WTC11 (cell line): ENCODE data around the gene POC1A.

Experiments used
- CTCF ChIP-seq: fragments of 200-600 bp; IDR thresholded peaks from 2 replicates; pipeline ENCODE4 v1.8.0; 2022; ENCODE audit warnings: antibody characterized with exemption
- MLX ChIP-seq: sonication (generic); formaldehyde crosslinking; IDR thresholded peaks from 2 replicates; pipeline ENCODE4 v1.8.1; 2023; ENCODE audit warnings: mild to moderate bottlenecking, missing genetic modification reagents, moderate library complexity
- NFYB ChIP-seq: sonication (generic); formaldehyde crosslinking; conservative IDR thresholded peaks from 2 replicates; pipeline ENCODE4 v1.8.0; 2022; ENCODE audit warnings: low read depth, missing genetic modification reagents
- NR3C1 ChIP-seq: sonication (generic); formaldehyde crosslinking; conservative IDR thresholded peaks from 2 replicates; pipeline ENCODE4 v1.8.1; 2023; ENCODE audit warnings: low read depth, mild to moderate bottlenecking, missing genetic modification reagents
- SP1 ChIP-seq: sonication (generic); formaldehyde crosslinking; conservative IDR thresholded peaks from 2 replicates; pipeline ENCODE4 v1.8.1; 2022; ENCODE audit warnings: missing genetic modification reagents
- TEAD4 ChIP-seq: sonication (generic); formaldehyde crosslinking; IDR thresholded peaks from 2 replicates; pipeline ENCODE4 v1.8.0; 2022; ENCODE audit warnings: mild to moderate bottlenecking, missing genetic modification reagents
- ZBTB21 ChIP-seq: sonication (generic); formaldehyde crosslinking; IDR thresholded peaks from 2 replicates; pipeline ENCODE4 v1.8.1; 2023; ENCODE audit warnings: mild to moderate bottlenecking, missing genetic modification reagents, borderline replicate concordance
- ZMAT4 ChIP-seq: fragments of 250-450 bp; sonication (Bioruptor Pico); IDR thresholded peaks from 2 replicates; pipeline ENCODE4 v1.9.0; 2021; ENCODE audit warnings: mild to moderate bottlenecking
- ZNF512 ChIP-seq: sonication (generic); formaldehyde crosslinking; IDR thresholded peaks from 2 replicates; pipeline ENCODE4 v1.8.1; 2022; ENCODE audit warnings: missing genetic modification reagents, borderline replicate concordance
- TF ChIP-seq, protein P1 (sequence below): sonication (generic); formaldehyde crosslinking; IDR thresholded peaks from 2 replicates; pipeline ENCODE4 v1.8.1; 2022; ENCODE audit warnings: low read depth, missing genetic modification reagents, borderline replicate concordance
- TF ChIP-seq, protein P2 (sequence below): sonication (generic); formaldehyde crosslinking; IDR thresholded peaks from 2 replicates; pipeline ENCODE4 v1.8.1; 2023; ENCODE audit warnings: mild to moderate bottlenecking, missing genetic modification reagents
- TF ChIP-seq, protein P3 (sequence below): sonication (generic); formaldehyde crosslinking; IDR thresholded peaks from 2 replicates; pipeline ENCODE4 v1.8.1; 2023; ENCODE audit warnings: mild to moderate bottlenecking, missing genetic modification reagents

GRCh38 chr3:52198643-52199608 lies 44.7 kb upstream of the POC1A start:
- TF ChIP-seq CTCF (no peak), ZNF512 (no peak), SP1 (CRISPR knock-in tag) (no peak), NR3C1 (no peak), TEAD4 (CRISPR knock-in tag) (no peak), NFYB (CRISPR knock-in tag) (no peak), ZMAT4 (CRISPR knock-in tag) (no peak), ZBTB21 (CRISPR knock-in tag) (no peak), MLX (no peak)
- TF ChIP-seq, protein P1, sequence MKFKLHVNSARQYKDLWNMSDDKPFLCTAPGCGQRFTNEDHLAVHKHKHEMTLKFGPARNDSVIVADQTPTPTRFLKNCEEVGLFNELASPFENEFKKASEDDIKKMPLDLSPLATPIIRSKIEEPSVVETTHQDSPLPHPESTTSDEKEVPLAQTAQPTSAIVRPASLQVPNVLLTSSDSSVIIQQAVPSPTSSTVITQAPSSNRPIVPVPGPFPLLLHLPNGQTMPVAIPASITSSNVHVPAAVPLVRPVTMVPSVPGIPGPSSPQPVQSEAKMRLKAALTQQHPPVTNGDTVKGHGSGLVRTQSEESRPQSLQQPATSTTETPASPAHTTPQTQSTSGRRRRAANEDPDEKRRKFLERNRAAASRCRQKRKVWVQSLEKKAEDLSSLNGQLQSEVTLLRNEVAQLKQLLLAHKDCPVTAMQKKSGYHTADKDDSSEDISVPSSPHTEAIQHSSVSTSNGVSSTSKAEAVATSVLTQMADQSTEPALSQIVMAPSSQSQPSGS, result no peak
- TF ChIP-seq, protein P2, sequence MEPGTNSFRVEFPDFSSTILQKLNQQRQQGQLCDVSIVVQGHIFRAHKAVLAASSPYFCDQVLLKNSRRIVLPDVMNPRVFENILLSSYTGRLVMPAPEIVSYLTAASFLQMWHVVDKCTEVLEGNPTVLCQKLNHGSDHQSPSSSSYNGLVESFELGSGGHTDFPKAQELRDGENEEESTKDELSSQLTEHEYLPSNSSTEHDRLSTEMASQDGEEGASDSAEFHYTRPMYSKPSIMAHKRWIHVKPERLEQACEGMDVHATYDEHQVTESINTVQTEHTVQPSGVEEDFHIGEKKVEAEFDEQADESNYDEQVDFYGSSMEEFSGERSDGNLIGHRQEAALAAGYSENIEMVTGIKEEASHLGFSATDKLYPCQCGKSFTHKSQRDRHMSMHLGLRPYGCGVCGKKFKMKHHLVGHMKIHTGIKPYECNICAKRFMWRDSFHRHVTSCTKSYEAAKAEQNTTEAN (CRISPR knock-in tag), result no peak
- TF ChIP-seq, protein P3, sequence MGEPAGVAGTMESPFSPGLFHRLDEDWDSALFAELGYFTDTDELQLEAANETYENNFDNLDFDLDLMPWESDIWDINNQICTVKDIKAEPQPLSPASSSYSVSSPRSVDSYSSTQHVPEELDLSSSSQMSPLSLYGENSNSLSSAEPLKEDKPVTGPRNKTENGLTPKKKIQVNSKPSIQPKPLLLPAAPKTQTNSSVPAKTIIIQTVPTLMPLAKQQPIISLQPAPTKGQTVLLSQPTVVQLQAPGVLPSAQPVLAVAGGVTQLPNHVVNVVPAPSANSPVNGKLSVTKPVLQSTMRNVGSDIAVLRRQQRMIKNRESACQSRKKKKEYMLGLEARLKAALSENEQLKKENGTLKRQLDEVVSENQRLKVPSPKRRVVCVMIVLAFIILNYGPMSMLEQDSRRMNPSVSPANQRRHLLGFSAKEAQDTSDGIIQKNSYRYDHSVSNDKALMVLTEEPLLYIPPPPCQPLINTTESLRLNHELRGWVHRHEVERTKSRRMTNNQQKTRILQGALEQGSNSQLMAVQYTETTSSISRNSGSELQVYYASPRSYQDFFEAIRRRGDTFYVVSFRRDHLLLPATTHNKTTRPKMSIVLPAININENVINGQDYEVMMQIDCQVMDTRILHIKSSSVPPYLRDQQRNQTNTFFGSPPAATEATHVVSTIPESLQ (CRISPR knock-in tag), result no peak
